Activated naive CD8-positive, alpha-beta T cell treated with anti-CD3 and anti-CD28 coated beads, Interleukin-2, amount 50 U/mL, for 16 hours (primary cell): ENCODE data around the gene DRP2.
"Not testable (repeated sequence)": the region's sequence is repeated elsewhere in the genome, so short reads cannot be mapped to it uniquely, and the experiment has no call there.

Experiments used
- DNase-seq: peaks from one replicate; pipeline ENCODE4 v3.0.0-alpha.2; 2020; ENCODE audit warnings: low read depth, low spot score

Gene DRP2

DNA sequence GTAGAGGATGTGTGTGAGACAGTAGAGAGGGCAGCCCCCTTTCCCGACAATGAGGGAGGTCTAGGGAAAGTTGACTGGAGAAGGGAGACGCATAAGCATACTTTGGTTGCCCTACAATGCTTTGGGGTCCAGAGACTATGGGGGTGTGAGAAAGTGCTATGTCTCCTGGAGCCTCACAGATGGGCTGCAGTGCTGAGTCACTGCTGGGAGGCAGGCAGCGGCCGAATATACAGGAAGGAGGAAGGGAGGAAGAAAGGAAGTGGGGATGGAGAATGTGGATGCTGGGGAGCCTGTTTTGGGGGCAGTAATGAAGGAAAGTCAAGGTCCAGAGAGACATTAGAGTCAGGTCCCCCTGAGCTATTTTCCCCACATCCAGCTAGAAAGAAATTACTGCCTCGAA lies 12.7 kb downstream of the DRP2 start:
- DNase-seq: no peak

DNA sequence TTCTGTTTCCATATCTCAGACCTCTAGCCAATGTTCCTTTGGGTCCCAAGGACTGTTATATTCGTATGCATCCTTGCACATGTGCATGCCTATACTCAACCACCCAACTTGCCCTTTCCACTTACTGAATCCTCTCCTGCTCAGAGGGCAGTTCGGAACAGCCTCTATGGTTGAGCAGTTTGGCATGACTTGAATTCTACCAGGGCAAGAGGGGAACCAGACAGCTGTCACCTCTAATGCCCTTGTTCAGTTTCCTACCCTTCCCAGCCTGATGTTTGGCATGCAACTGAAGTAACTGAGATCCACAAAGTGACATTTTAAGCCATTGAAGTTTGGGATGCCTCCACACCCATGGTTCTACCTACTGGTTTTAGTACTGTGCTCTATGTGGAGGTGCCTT lies 17.5 kb downstream of the DRP2 start:
- no peak for DNase-seq

GRCh38 chrX:101241531-101241930 lies 21.9 kb downstream of the DRP2 start:
- DNase-seq: no peak

GRCh38 chrX:101252634-101253033 lies 33.0 kb downstream of the DRP2 start:
- no peak for DNase-seq

DNA sequence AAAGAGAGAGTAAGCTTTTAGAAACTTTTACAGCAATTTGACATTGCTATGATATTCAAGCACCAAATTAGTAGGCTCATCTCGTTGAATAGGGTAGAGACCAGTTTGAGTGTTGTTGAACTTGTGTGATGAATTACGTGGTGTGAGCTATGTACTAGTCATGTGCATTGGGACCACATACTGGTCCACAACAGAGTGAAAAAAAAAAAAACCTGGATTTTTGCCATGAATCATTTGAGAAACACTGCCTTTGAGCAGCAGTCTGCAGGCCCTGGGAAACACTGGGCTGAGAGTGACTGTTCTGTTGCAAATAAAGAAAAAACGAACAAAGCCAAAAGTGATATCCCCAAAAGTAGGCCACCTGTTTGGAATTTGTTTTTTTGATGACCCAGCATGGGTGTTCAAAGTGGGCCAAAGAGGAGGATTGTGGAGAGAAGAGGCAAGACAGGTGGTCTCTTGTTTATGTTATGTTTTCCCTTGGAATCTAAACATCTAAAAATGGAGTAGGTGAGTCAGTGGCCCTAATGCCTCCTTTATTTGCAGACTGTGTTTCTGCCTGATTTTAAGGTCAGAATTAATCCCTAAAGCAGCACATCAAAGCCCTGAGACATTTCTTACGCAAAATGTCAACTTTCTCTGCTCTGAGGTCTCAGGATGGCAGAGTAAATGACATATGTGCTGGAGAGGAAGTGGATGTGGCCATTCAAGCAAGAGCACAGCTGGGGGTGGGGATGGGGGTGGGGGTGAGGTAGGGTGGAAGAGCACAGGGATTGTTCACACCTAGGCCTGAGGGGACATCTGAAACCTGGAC lies 38.1 kb downstream of the DRP2 start:
- no peak for DNase-seq

DNA sequence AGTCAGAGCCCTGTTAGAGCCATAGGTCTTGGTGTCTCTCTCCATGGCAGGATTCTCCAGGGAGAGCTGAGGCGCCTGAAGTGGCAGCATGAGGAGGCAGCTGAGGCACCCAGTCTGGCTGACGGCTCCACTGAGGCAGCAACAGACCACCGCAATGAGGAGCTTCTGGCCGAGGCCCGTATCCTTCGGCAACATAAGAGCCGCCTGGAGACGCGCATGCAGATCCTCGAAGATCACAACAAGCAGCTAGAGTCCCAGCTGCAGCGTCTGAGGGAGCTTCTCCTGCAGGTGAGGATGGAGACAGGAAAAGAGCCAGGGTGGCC lies 38.6 kb downstream of the DRP2 start:
- no peak for DNase-seq

GRCh38 chrX:101260435-101260834 lies 40.8 kb downstream of the DRP2 start:
- no peak for DNase-seq

GRCh38 chrX:101262590-101262989 lies 43.0 kb downstream of the DRP2 start:
- DNase-seq: no peak

DNA sequence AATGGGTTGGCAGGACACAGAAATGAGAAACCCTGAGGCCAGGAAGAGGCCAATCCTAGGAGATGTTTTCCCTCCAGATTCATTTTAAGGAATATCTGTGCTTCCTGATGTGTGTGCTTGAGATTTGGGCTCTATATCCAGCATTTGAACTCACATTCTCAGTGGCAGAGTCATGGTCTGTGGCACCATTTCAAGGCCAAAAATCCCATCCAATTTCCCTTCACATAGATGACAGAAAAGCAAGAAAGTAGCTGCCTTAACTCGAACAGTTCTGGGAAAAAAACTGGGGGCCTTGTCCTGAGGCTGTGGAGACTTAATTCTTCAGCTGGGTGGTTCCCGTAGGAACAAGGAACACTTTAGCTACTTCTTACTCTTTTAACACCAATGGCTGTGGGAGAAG lies 44.2 kb downstream of the DRP2 start:
- DNase-seq: no peak

- no peak for DNase-seq
Observed at GRCh38 chrX:101265869-101266428, 46.4 kb downstream of the DRP2 start.

GRCh38 chrX:101274198-101274597 lies 54.6 kb downstream of the DRP2 start:
- DNase-seq: no peak

DNA sequence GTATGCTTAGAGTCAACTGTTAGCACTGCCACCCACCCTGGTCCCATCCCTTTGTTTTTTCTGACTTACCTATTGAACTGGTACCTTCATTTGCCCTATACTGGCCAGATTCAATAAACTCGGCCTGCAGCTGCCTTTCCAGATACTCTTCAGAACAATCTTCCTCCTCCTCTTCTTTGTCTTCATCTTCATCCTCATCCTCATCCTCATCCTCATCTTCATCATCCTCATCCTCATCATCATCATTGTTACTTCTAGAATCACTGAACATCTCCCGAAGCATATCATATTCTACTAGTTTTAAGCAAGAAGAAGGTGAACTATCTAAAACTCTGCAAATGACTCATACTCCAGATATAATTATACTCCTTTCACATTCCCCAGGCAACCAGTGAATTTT lies 56.7 kb downstream of the DRP2 start:
- DNase-seq: no peak

- DNase-seq: no peak
Observed at GRCh38 chrX:101287402-101287801, 67.8 kb downstream of the DRP2 start.

GRCh38 chrX:101290957-101291603 lies 71.5 kb downstream of the DRP2 start, which contains the start of gene TAF7L:
TAF7L (minus strand) TSS chrX:101291334; CDS start chrX:101287543, 3,791 bp downstream.
- DNase-seq: no peak

DNA sequence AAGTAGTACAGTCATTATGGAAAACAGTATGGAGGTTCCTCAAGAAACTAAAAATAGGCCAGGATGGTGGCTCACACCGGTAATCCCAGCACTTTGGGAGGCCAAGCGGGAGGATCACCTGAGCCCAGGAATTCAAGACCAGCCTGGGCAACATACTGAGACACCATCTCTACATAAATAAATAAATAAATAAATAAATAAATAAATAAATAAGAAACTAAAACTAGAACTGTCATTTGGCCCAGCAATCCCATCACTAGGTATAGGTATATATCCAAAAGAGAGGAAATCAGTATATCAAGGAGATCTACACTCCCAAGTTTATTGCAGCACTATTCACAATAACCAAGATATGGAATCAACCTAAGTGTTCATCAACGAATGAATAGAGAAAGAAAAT lies 76.0 kb downstream of the DRP2 start:
- not testable (repeated sequence) for DNase-seq

DNA sequence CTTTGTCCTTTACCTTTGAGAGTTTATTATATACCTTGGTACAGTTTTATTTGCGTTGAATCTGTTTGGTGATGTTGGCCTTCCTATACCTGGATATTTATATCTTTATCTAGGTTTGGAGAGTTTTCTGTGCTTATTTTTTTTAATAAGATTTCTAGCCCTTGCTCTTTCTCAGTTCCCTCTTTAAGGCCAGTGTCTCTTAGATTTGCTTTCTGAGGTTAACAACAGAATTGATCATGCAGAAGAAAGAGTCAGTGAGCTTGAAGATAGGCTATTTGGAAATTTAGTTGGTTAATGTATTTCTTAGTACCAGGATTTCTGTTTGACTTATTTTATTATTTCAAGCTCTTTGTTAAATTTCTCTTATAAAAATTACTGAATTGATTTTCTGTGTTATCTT lies 84.2 kb downstream of the DRP2 start:
- DNase-seq: no peak
